Measurements from ENCODE around the gene EHMT1.
"Not testable (repeated sequence)": the region's sequence is repeated elsewhere in the genome, so short reads cannot be mapped to it uniquely, and the experiment has no call there.

EHMT1 gene

GRCh38 chr9:137615387-137615871 is 3.4 kb upstream of the EHMT1 start:
- no peak for DNase-seq (ENCODE audit: low read depth)

- peak; percentile 61 for DNase-seq (ENCODE audit: low read depth)
Observed at GRCh38 chr9:137619240-137620047, 639 bp downstream of the EHMT1 start.

- DNase-seq (ENCODE audit: low read depth): no peak
Observed at GRCh38 chr9:137620048-137620405, 1.2 kb downstream of the EHMT1 start.

GRCh38 chr9:137620581-137620980 is 1.8 kb downstream of the EHMT1 start:
- DNase-seq (ENCODE audit: low read depth): no peak

- peak; percentile 33 for DNase-seq (ENCODE audit: low read depth)
Observed at GRCh38 chr9:137621131-137621757, 2.4 kb downstream of the EHMT1 start.

GRCh38 chr9:137622211-137622610 is 3.4 kb downstream of the EHMT1 start:
- DNase-seq (ENCODE audit: low read depth): not testable (repeated sequence)

- no peak for DNase-seq (ENCODE audit: low read depth)
Observed at GRCh38 chr9:137626464-137626863, 7.7 kb downstream of the EHMT1 start.

- not testable (repeated sequence) for DNase-seq (ENCODE audit: low read depth)
Observed at GRCh38 chr9:137627406-137627805, 8.6 kb downstream of the EHMT1 start.

GRCh38 chr9:137630126-137630525 is 11.3 kb downstream of the EHMT1 start:
- DNase-seq (ENCODE audit: low read depth): peak; percentile 24

GRCh38 chr9:137630679-137631078 is 11.9 kb downstream of the EHMT1 start:
- peak; percentile 44 for DNase-seq (ENCODE audit: low read depth)

GRCh38 chr9:137631345-137632229 is 12.8 kb downstream of the EHMT1 start:
- no peak for DNase-seq (ENCODE audit: low read depth)

GRCh38 chr9:137632230-137633161 is 13.7 kb downstream of the EHMT1 start:
- DNase-seq (ENCODE audit: low read depth): no peak

- DNase-seq (ENCODE audit: low read depth): no peak
Observed at GRCh38 chr9:137634016-137634415, 15.2 kb downstream of the EHMT1 start.

- no peak for DNase-seq (ENCODE audit: low read depth)
Observed at GRCh38 chr9:137638680-137639079, 19.9 kb downstream of the EHMT1 start.

GRCh38 chr9:137639303-137640051 is 20.7 kb downstream of the EHMT1 start:
- DNase-seq (ENCODE audit: low read depth): peak; percentile 19

- DNase-seq (ENCODE audit: low read depth): no peak
Observed at GRCh38 chr9:137640862-137641261, 22.1 kb downstream of the EHMT1 start.

- no peak for DNase-seq (ENCODE audit: low read depth)
Observed at GRCh38 chr9:137642118-137642601, 23.4 kb downstream of the EHMT1 start.

- no peak for DNase-seq (ENCODE audit: low read depth)
Observed at GRCh38 chr9:137642892-137643291, 24.1 kb downstream of the EHMT1 start.

GRCh38 chr9:137643921-137644320 is 25.1 kb downstream of the EHMT1 start:
- DNase-seq (ENCODE audit: low read depth): no peak

GRCh38 chr9:137645211-137645610 is 26.4 kb downstream of the EHMT1 start:
- DNase-seq (ENCODE audit: low read depth): no peak
